Kidney tubule cell (primary cell): ENCODE measurements around the gene GDPD5.

Source experiments
- DNase-seq: peaks from one replicate; pipeline ENCODE4 v3.0.0-alpha.2; 2018; ENCODE audit warnings: low spot score

GDPD5 gene

GRCh38 chr11:75471176-75471973 lies 54.4 kb downstream of the GDPD5 start:
- peak; percentile 46 for DNase-seq

DNA sequence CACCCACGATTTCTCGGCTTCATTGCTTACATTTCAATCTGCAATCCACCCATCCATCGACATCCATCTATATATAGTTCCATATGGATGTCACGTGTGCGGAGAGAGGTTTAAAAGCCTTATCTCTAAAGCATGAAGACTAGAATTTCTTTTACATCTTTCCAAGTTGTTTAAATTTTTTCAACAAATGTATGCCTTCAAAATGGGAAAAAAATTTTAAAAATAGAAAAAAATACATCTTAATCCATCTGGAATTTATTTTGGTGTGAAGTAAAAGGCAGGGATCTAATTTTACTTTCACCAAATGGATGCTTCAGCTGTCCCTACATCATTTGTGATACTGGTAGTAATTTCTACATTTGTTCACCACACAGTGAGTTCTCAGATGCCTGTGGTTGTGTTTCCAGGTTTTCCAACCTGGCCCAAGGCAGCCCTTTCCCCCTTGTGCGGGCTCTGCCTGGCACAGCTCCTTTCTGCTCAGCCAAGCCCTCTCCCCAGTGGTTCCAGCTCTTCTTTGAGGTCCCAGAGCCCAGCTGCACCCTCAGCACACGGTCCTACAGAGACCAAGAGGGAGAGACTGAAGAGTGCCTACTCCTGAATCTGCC lies 55.2 kb downstream of the GDPD5 start:
- DNase-seq = no peak

GRCh38 chr11:75469785-75470405 lies 55.8 kb downstream of the GDPD5 start:
- no peak for DNase-seq

DNA sequence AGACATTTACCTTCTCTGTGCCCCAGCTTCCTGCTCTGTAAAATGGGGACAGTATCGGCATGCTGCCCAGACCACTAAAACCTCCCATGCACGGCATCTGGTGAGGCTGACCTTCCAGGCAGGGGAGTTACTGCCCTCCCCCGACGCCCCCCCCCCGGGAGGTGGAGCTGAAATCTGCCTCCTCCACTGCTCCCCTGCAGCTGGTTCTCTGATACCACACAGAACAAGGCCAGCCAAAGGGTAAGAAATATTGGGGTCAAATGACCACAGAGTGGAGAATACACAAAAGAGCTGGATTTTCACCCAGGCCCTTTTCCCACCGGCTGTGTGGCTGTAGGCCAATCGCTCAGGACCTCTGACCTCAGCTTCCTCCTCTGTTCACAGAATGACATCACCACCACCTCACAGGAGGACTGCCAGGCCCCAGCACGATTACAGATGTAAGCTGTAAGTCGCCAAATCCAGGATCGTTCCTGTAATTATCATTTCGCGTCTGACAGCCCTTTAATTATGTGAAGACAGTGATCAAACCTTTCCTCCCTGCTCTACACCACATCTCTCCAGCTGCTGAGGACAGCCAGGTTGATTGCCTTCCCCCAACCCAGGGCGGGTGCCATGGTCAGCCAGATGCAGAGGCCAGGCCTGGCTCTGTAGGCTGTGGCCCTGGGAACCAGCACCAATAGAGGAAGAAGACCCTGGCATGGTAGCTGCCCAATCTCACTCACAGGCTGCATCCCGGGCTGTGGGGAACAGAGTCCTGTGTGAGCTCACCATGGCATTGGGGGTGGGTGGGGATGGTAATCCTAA lies 57.0 kb downstream of the GDPD5 start:
- DNase-seq = peak; percentile 37

GRCh38 chr11:75467881-75468280 lies 57.9 kb downstream of the GDPD5 start:
- DNase-seq = no peak

DNA sequence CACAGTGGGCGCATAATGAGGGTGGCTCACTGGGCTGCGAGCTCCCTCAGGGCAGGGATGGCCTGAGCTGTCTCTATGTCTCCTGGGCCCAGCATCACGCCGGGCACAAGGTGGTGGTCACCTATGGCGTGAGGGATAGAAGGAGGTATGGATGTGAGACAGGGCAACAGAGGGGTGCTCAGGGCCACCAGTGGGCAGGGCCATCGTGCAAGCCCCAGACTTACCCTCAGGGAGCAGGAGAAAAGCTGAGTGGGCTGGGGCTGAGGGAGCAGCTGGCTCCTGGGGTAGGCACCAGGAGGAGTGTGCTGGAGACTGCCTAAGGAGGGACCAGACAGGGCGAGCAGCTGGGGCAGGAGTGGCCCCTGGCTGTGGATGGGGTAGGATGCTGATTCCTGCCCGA lies 58.4 kb downstream of the GDPD5 start:
- DNase-seq = no peak

DNA sequence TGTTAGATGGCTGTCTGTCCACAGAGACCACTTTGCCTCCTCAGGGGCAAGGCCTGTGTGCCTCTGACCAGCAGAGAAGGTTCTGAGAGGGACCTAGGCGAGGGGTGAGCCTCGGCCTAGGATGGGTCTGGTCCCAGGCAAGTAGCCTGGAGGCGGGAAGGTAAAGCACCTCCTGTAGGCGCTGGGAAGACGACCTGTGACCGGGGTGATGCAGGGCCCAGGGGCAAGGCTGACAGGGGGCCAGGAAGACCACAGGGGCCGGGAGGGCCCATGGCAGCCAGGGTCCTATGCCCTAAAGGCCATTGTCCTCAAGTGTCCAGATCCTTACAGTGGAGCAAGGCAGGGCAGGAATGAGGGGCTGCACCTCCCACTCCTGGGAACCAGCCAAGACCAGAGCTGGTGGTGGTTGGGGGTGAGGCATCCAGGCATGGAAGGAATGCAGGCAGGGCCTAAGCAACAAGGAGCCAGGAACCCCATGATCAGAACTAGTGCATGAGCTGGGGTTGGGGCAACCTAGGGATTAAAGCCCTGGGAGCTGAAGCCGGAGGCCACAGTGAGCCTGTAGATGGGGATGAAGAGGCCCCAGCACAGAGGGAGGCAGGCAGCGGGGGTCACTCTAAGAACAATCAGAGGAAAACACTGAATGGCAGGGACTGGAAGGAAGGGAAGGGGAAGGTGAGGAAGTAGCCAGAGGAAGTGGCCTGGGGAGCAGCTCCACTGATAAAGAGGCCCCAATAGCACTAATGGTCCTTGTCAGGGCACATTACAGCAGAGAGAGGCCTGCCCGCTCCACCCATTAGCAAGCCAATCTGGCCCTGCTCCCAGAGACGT lies 59.8 kb downstream of the GDPD5 start:
- DNase-seq = peak; percentile 21

- DNase-seq = no peak
Observed at GRCh38 chr11:75463106-75463774, 62.5 kb downstream of the GDPD5 start.

GRCh38 chr11:75462117-75462653 lies 63.6 kb downstream of the GDPD5 start:
- no peak for DNase-seq

DNA sequence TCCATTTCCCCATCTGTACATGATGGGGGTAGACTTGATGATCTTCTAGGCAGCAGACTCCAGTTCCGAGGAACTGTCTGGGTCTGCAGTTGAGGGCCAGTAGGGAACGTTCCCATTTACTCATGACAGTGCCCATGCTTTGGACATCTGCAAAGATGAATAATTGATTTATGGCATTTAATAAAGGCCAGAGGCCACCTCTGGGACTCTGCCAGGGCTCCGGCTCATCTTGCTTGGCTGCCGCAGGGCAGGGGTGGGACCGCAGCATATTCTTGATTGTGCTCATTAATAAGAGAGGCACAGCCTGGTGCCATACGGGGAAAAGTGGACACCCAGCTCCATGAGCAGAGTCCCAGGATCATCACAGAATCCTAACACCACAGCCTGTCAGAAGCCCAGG lies 64.6 kb downstream of the GDPD5 start:
- DNase-seq = no peak

- no peak for DNase-seq
Observed at GRCh38 chr11:75456596-75457183, 69.1 kb downstream of the GDPD5 start.

DNA sequence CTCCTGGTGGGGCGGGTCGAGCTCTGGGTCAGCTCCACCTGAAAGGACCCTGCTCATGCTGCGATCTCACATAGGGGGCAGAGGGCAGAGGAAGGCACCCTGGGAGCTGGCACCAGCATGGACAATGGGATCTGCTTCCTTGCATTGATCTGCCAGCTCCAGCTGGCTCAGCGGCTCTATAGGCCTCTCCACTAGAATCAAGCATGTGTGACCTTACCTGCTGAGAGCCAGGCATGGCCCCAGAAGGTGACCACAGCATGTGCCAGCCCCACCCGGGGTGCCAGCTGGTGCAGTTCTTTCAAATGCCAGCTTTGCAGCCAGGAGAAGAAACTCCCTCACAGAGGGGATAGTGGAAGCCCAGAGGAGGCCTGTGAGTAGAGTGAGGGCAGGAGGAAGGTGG lies 70.8 kb downstream of the GDPD5 start:
- no peak for DNase-seq

GRCh38 chr11:75453916-75454655 lies 71.7 kb downstream of the GDPD5 start:
- no peak for DNase-seq

- no peak for DNase-seq
Observed at GRCh38 chr11:75450826-75451821, 74.6 kb downstream of the GDPD5 start.

DNA sequence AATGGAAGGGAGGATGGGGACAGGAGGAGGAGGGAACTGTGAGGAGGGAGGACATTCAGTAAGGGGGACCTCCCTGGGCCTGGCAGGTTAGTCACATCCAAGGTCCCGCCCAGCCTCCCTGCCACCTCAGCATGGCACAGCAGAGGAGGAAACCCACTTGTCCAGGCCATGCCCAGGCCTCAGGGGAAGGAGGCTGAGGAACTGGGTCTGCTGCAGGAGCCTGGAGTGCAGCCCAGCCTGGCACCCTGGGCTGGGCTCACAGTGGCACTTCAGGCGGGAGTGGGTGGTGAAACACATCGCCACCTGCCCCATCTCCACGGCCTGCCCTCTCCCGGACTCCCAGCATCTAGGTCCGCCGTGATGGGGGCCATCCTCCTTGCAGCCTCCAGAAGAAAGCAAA lies 75.5 kb downstream of the GDPD5 start:
- peak; percentile 10 for DNase-seq

DNA sequence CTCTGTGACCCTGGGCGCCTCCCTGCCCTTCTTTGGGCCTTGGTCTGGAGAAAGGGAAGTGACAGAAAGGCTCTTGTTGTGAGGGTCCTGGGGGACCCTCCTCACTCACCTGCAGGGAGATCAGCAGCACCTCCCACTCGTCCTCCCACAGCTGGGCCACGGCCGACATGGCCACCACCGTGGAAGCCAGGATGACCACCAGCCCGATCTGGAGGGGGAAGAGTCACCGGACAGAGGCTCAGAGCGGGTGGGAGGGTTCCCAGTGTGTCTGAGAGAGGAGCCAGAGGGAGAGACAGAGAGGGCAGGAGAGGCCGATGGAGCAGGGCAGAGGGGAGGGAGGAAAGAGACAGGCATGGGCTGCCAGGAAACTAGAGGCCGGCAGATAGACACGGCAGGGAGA lies 76.0 kb downstream of the GDPD5 start:
- DNase-seq = no peak

- no peak for DNase-seq
Observed at GRCh38 chr11:75449271-75449670, 76.5 kb downstream of the GDPD5 start.

- DNase-seq = no peak
Observed at GRCh38 chr11:75447415-75447814, 78.3 kb downstream of the GDPD5 start.
